OCI-M2 (cell line): ENCODE data around the gene SPINDOC.
"Not testable (repeated sequence)": the region's sequence is repeated elsewhere in the genome, so short reads cannot be mapped to it uniquely, and the experiment has no call there.

Source experiments
- DNase-seq: peaks from one replicate; lab custom pipeline; 2025; ENCODE audit not compliant: unreplicated experiment; lab: John Stamatoyannopoulos, UW

Gene SPINDOC

DNA sequence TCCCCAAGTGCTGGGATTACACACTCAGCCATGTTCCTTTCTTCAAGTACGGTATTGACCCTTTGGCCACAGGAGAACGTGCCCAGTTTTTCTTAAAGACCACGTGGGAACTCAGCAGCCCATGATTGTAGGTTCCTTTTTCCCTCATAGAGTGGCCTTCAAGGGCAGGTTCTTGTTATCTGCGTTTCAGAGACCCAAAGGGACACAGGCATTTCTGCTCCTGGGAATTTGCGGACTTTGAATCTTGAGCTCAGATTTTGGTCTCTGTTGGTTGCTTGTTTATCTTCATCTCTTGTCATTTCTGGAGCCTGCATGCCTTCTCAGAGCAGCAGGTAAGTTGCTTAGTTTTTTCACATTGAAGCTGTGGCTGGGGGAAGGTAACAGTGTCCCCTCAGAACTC lies 37.7 kb downstream of the SPINDOC start:
- DNase-seq = no peak

DNA sequence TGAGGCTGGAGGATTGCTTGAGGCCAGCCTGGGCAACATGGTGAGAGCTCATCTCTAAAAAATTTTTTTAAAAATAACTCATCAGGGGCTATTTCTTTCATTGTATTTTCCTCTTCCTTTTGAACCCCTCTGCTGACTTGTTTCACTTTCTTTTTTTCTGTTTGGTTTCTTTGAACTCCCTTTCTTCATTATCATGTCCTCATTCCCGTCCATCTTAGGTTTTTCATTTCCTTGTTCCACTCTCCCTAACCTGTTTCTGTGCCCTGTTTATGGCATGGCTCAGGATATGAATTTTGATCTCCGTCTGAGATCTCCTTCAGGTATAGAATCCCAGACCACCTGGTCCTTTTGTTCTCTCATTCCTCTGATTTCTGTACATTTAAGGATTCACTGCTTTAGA lies 38.1 kb downstream of the SPINDOC start:
- no peak for DNase-seq

- no peak for DNase-seq
These were observed 40.2 kb downstream of the SPINDOC start for GRCh38 chr11:63853476-63853875.

GRCh38 chr11:63854696-63855095 lies 41.4 kb downstream of the SPINDOC start:
- no peak for DNase-seq

DNA sequence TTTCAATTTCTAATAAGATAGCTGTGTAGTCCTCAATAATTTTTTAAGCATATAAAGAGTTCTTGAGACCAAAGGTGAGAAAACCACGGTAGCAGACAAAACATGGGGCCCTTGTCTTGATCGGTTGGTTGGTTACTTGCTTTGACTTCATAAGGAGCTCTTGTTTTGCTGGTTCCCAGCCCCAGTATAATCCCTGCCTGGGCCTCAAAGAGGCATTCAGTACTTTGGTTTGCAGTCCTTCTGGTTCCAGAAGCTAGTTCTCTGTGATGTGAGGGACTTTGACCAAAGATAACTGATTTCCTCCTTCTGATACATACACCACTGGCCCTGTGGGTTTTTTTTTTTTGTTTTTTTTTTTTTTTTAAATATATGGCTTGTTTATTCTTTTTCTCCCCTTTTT lies 42.7 kb downstream of the SPINDOC start:
- no peak for DNase-seq

- DNase-seq = no peak
These were observed 45.6 kb downstream of the SPINDOC start for GRCh38 chr11:63858628-63859550.

DNA sequence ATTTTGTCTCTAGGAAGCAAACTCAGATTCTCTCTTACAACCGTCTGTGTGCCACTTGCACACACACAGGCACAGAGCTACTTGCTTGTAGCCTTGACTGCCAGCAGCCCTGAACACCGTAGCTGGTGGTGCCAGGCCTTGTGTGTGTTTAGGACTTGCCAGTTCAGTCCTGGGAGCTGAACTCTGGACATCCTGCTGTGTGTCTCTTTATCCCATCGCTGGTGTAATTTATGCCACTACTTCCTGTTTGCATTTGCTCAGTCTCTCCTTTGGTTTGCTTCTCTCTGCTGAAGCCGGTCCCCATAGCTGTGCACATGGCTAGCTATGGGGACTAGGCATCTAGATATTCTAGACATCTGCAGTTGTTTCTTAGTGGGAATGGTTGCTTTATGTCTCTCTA lies 49.7 kb downstream of the SPINDOC start:
- no peak for DNase-seq

- not testable (repeated sequence) for DNase-seq
These were observed 50.4 kb downstream of the SPINDOC start for GRCh38 chr11:63863620-63864019.

DNA sequence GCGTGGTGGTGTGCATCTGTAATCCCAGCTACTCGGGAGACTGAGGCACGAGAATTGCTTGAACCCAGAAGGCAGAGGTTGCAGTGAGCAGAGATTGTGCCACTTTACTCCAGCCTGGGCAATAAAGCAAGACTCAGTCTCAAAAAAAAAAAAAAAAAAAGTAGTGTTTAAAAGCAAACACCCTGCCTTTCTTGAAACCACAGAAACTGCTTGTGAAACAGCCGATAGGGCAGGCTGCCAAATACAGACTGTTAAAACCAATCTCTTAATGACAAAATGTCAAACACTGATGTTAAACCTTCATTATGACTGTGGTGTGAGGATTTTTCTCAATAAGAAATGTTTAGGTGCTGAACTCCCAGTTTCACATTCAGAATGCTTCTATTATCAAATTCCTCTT lies 53.0 kb downstream of the SPINDOC start:
- no peak for DNase-seq

GRCh38 chr11:63867511-63867910 lies 54.3 kb downstream of the SPINDOC start:
- DNase-seq = no peak

DNA sequence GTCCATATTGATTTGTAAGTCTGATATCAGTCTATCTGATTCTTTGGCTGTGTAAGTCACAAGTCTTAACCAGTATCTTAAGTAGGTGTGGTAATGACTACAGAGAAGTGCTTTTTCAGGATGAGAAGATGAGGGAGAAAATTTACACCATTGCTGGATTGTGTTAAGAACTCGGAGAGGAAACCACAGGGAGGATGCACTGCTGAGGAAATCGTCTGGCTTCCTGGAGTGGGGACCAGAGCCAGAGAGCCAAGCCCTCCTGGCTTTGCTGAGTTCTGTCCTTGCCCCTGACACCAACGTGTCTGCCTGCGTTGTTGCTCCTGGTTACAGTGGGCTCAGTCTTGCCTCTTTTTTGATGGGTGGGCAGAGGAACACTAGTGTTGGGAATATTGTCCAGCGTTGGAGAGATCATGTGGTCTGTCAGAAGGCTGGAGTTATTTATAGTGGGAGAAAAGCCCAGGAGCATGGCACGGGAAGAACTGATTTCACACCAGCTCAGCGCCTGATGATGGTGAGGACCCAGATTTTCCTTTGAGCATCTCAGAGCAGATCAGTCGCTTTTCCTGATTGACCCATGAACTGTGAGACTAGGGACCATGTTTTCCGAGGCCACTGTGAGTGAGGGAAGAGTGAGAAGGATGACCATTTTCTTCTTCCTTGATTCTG lies 55.3 kb downstream of the SPINDOC start:
- no peak for DNase-seq

GRCh38 chr11:63869171-63869591 lies 55.9 kb downstream of the SPINDOC start:
- no peak for DNase-seq

- DNase-seq = no peak
These were observed 56.4 kb downstream of the SPINDOC start for GRCh38 chr11:63869683-63870082.

DNA sequence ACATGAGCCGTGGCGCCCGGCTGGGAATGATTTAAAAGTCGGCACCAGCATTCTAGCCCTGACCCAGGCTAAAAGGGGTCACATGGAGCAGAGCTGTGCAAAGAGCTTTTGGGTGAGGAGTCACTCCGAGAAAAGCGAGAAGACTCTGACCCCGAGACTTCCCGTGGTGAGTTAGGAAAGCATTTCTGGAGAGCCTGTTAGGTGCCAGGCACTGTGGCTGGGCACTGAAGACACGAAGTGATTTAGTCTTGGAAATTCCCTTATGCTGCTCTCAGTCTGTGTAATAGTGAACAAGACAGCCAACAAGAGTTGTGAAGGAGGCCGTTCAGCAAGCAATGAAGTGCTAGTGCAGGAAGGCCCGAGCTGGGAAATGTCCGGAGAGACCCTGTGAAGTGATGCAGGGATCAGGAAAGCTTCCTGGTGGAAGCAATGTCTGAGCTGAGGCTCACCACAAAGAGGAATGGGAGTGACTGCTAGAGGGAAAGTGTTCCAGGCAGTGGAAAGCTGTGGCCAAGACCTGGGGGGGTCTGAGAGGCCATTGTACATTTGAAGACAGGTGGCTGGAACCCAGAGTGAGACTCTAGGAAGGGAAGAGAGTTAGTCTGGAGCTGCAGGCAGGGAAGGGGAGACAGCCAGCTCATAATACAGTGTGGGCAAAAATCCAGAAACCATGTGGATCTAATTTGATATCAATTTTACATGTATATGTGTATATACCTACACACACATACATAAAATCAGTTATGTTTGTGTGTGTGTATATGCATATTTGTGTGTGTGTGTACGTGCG lies 57.3 kb downstream of the SPINDOC start:
- no peak for DNase-seq

DNA sequence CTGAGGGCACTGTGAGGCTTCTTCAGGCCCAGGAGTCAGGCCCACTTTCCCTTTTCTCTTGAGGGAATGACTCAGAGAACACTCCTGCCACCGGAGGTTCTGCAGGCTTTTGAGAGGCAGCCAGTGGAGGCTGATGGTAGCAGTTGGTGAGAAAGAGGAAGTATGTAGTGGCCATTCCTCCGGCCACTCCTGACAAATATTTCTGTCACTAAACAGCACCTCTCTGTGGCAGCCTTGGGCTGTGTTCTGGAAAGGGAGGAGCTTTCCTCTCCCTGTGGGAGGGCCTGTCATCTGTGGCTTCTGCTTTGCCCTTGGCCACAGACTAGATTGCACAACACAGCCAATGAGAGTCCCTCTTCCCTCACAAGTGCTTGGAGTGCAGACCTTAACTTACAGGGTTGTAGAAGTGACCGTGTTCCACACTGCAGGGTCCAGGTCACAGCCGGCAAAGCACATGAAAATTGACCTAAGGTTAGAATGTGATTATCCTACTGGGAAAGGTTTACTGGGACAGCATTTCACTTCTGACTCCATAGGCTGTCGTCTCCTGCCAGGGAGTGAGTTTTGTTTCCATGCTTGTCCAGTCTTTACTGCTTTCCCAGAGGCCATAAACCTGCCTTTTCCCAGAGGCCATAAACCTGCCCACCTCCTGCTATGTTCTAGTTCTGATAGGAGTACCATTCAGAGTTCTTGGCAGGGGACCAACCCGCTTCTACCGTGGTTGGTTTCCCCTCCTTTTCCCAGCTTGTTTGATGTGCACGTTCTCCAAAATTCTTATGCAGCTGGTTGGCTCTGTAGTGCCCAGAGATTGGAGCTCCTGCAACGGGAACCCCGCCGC lies 58.9 kb downstream of the SPINDOC start:
- DNase-seq = peak; percentile 61

GRCh38 chr11:63872800-63873197 lies 59.5 kb downstream of the SPINDOC start:
- DNase-seq = no peak

GRCh38 chr11:63873311-63873710 lies 60.1 kb downstream of the SPINDOC start:
- no peak for DNase-seq

GRCh38 chr11:63874511-63874910 lies 61.3 kb downstream of the SPINDOC start:
- DNase-seq = no peak

GRCh38 chr11:63875506-63876065 lies 62.3 kb downstream of the SPINDOC start:
- DNase-seq = no peak

- DNase-seq = no peak
These were observed 63.4 kb downstream of the SPINDOC start for GRCh38 chr11:63876616-63877015.
